H1 (cell line): ENCODE data around the gene CLEC16A. TPM values are rescaled to one million over a fixed set of nuclear protein-coding genes. Genes with fewer than 3 reads are reported as not detected.
A peak's percentile ranks its signal among the peaks of the same experiment; 100 is the strongest.

Experiments
- CTCF ChIA-PET: fragments of 300-600 bp; sonication (Branson Sonifier 250); formaldehyde crosslinking; loops from one replicate; lab custom pipeline; 2021; ENCODE audit not compliant: partially characterized antibody; lab: Charles Lee
- POLR2A ChIA-PET: fragments of 300-600 bp; sonication (Branson Sonifier 250); formaldehyde crosslinking; loops from one replicate; lab custom pipeline; 2021; ENCODE audit warnings: inconsistent platforms; ENCODE audit not compliant: partially characterized antibody; lab: Charles Lee
- DNase-seq, 2 experiments: peaks; one replicate each; pipeline versions ENCODE4 v3.0.0 to v3.0.0-alpha.2; 2010 to 2022; ENCODE audit warnings: low spot score in 2 of 2, low read depth in 1 of 2, mixed read lengths in 1 of 2
- FAIRE-seq: peaks from 2 replicates; lab custom pipeline; 2011; peaks lifted over from hg19 to GRCh38; lab: Jason Lieb, UNC
- H2AFZ ChIP-seq: 2 replicates; pipeline ENCODE4 v1.8.1; 2012; ENCODE audit warnings: low read length, inconsistent platforms
- H2AK5ac ChIP-seq: 2 replicates; pipeline ENCODE4 v1.6.1; 2013; ENCODE audit warnings: low read depth, low read length
- H2BK120ac ChIP-seq: replicated peaks from 2 replicates; pipeline ENCODE3; 2013; ENCODE audit warnings: low read depth, low read length, inconsistent platforms
- H2BK12ac ChIP-seq: 2 replicates; pipeline ENCODE4 v1.6.1; 2013; ENCODE audit warnings: low read depth, low read length
- H2BK15ac ChIP-seq: 2 replicates; pipeline ENCODE4 v1.6.1; 2013; ENCODE audit warnings: low read length
- H2BK20ac ChIP-seq: 2 replicates; pipeline ENCODE4 v1.6.1; 2013; ENCODE audit warnings: low read length
- H2BK5ac ChIP-seq: 2 replicates; pipeline ENCODE4 v1.6.1; 2013; ENCODE audit warnings: low read depth, low read length
- H3K14ac ChIP-seq: 2 replicates; pipeline ENCODE4 v1.6.1; 2013; ENCODE audit warnings: inconsistent platforms; ENCODE audit not compliant: insufficient read length
- H3K18ac ChIP-seq: 2 replicates; pipeline ENCODE4 v1.6.1; 2013; ENCODE audit warnings: low read length; ENCODE audit errors: extremely low read depth
- H3K23ac ChIP-seq: 2 replicates; pipeline ENCODE4 v1.6.1; 2013; ENCODE audit warnings: inconsistent platforms; ENCODE audit not compliant: insufficient read length
- H3K23me2 ChIP-seq: 2 replicates; pipeline ENCODE4 v1.6.1; 2013; ENCODE audit warnings: low read depth, low read length
- H3K27ac ChIP-seq: 2 replicates; pipeline ENCODE4 v1.6.1; 2011; ENCODE audit warnings: low read depth, low read length, inconsistent platforms
- H3K27me3 ChIP-seq, 4 experiments: replicated peaks in 1 of 4; 1 replicate in 1 of 4; 2 replicates in 3 of 4; pipeline versions ENCODE4 v1.6.1 to v1.8.1; 2011 to 2013; ENCODE audit warnings: low read length in 3 of 4, mild to moderate bottlenecking in 3 of 4, inconsistent platforms in 2 of 4, mixed read lengths in 2 of 4, moderate library complexity in 1 of 4; ENCODE audit not compliant: control insufficient read depth in 3 of 4, insufficient read depth in 3 of 4; ENCODE audit errors: extremely low read depth in 1 of 4
- H3K36me3 ChIP-seq, 4 experiments: 2 replicates each; pipeline versions ENCODE4 v1.6.1 to v1.8.1; 2011 to 2013; ENCODE audit warnings: mild to moderate bottlenecking in 4 of 4, low read length in 3 of 4, moderate library complexity in 2 of 4, control low read depth in 1 of 4, inconsistent platforms in 1 of 4; ENCODE audit not compliant: insufficient read depth in 4 of 4, control insufficient read depth in 2 of 4
- H3K4ac ChIP-seq: replicated peaks from 2 replicates; pipeline ENCODE3; 2013; ENCODE audit warnings: low read length, low read depth, mixed read lengths, inconsistent platforms; ENCODE audit not compliant: insufficient read length
- H3K4me1 ChIP-seq, 4 experiments: replicated peaks in 1 of 4; 1 replicate in 1 of 4; 2 replicates in 3 of 4; pipeline versions ENCODE4 v1.6.1 to v1.8.1; 2011 to 2013; ENCODE audit warnings: low read length in 3 of 4, inconsistent platforms in 2 of 4, mixed read lengths in 1 of 4; ENCODE audit not compliant: insufficient read depth in 4 of 4, control insufficient read depth in 3 of 4
- H3K4me2 ChIP-seq, 2 experiments: 2 replicates each; pipeline versions ENCODE4 v1.6.1 to v1.8.1; 2011 to 2013; ENCODE audit warnings: low read depth in 2 of 2, low read length in 2 of 2, control low read depth in 1 of 2, inconsistent platforms in 1 of 2, mild to moderate bottlenecking in 1 of 2; ENCODE audit not compliant: insufficient read depth in 1 of 2
- H3K4me3 ChIP-seq, 4 experiments: fragments of 200-600, 300-600 bp in 1 of 4; sonication (generic), shearing (Covaris generic), sonication (Bioruptor Twin) in 1 of 4; 2 replicates each; pipeline versions ENCODE4 v1.5.1 to v1.8.1; 2011 to 2016; ENCODE audit warnings: low read length in 4 of 4, low read depth in 3 of 4, control low read depth in 2 of 4, inconsistent platforms in 2 of 4, mild to moderate bottlenecking in 2 of 4, mixed read lengths in 1 of 4, moderate library complexity in 1 of 4; ENCODE audit not compliant: insufficient read depth in 2 of 4; ENCODE audit errors: extremely low read depth in 1 of 4
- H3K56ac ChIP-seq: replicated peaks from 2 replicates; pipeline ENCODE3; 2013; ENCODE audit warnings: low read depth, mild to moderate bottlenecking, mixed read lengths, low read length, inconsistent platforms; ENCODE audit not compliant: insufficient read length
- H3K79me1 ChIP-seq: 2 replicates; pipeline ENCODE4 v1.6.1; 2013; ENCODE audit warnings: low read depth, low read length, control low read depth
- H3K79me2 ChIP-seq, 2 experiments: 2 replicates each; pipeline versions ENCODE4 v1.6.1 to v1.8.1; 2012 to 2013; ENCODE audit warnings: low read length in 2 of 2, mild to moderate bottlenecking in 2 of 2, inconsistent platforms in 1 of 2; ENCODE audit not compliant: insufficient read depth in 2 of 2, control insufficient read depth in 1 of 2
- H3K9ac ChIP-seq, 4 experiments: replicated peaks in 1 of 4; 1 replicate in 1 of 4; 2 replicates in 3 of 4; pipeline versions ENCODE4 v1.6.1 to v1.8.1; 2011 to 2013; ENCODE audit warnings: low read depth in 3 of 4, low read length in 3 of 4, control low read depth in 2 of 4, mild to moderate bottlenecking in 2 of 4, moderate library complexity in 2 of 4, inconsistent platforms in 1 of 4; ENCODE audit errors: extremely low read depth in 1 of 4
- H3K9me3 ChIP-seq, 2 experiments: 2 replicates each; pipeline versions ENCODE4 v1.6.1 to v1.8.1; 2012 to 2013; ENCODE audit warnings: mild to moderate bottlenecking in 2 of 2, moderate library complexity in 2 of 2, control low read depth in 1 of 2, inconsistent platforms in 1 of 2, low read depth in 1 of 2, low read length in 1 of 2, mixed read lengths in 1 of 2; ENCODE audit not compliant: insufficient read depth in 2 of 2
- H4K20me1 ChIP-seq, 2 experiments: replicated peaks in 1 of 2; 2 replicates each; pipeline versions ENCODE3 to v1.8.1; 2011 to 2013; ENCODE audit warnings: inconsistent platforms in 2 of 2, low read length in 2 of 2, mild to moderate bottlenecking in 1 of 2; ENCODE audit not compliant: insufficient read depth in 2 of 2, control insufficient read depth in 1 of 2
- H4K5ac ChIP-seq: 2 replicates; pipeline ENCODE4 v1.6.1; 2013; ENCODE audit warnings: low read length, low read depth, mixed read lengths, inconsistent platforms; ENCODE audit not compliant: insufficient read length
- H4K8ac ChIP-seq: 2 replicates; pipeline ENCODE4 v1.8.0; 2013; ENCODE audit warnings: mild to moderate bottlenecking, moderate library complexity, low read length, inconsistent platforms; ENCODE audit not compliant: insufficient read depth; ENCODE audit errors: extremely low read depth
- H4K91ac ChIP-seq: replicated peaks from 2 replicates; pipeline ENCODE3; 2013; ENCODE audit warnings: low read length, mixed read lengths, inconsistent platforms; ENCODE audit not compliant: insufficient read length
- MAFK ChIP-seq: IDR thresholded peaks from 2 replicates; pipeline ENCODE4 v1.6.1; 2012; ENCODE audit warnings: low read depth, mild to moderate bottlenecking, improper control_type of control experiment, low read length
- WGBS, 2 experiments: shearing (Covaris generic) in 1 of 2; methylation state at CpG; one replicate each; pipeline versions ENCODE4 v1.1.6 to v1.1.7; 2013 to 2015; ENCODE audit warnings: low lambda C conversion rate in 2 of 2, mixed read lengths in 2 of 2, inconsistent platforms in 1 of 2, low coverage in 1 of 2, missing lambda C conversion rate in 1 of 2; ENCODE audit not compliant: insufficient replicate concordance in 2 of 2, insufficient coverage in 1 of 2, insufficient read length in 1 of 2; ENCODE audit errors: extremely low coverage in 1 of 2, missing lambda C conversion rate in 1 of 2; 5-methylcytosine and 5-hydroxymethylcytosine counted together
- polyA plus RNA-seq, 7 experiments: library from polyadenylated mRNA; depleted of rRNA in 3 of 7; stranded (reverse) in 5 of 7; unstranded in 2 of 7; fragments of >200 nt in 5 of 7; fragments of 200-250 nt in 2 of 7; gene quantifications; 1 replicate in 5 of 7; 2 replicates in 1 of 7; 4 replicates in 1 of 7; pipeline versions ENCODE4 v1.2.1 to v1.2.3, GENCODE V29; 2011 to 2013; ENCODE audit warnings: missing spikeins in 2 of 7, mixed read lengths in 2 of 7
- total RNA-seq: library from RNA; stranded (reverse); fragmentation: NEBNext Ultra II Directional; extraction: Animal tissue kit (Norgen Biotek cat#: 25700); gene quantifications from 2 replicates; pipeline ENCODE4 v1.2.1, GENCODE V29; 2021
- TF ChIP-seq, protein P1 (sequence below): IDR thresholded peaks from 2 replicates; pipeline ENCODE4 v1.6.1; 2012; ENCODE audit warnings: inconsistent platforms

The CLEC16A gene
- total and polyA plus RNA-seq, 2 of the 8 experiments (the other 6 are each of a cell fraction or from before 2014, with no cell fraction given) = 7.6 to 19.3 TPM

DNA sequence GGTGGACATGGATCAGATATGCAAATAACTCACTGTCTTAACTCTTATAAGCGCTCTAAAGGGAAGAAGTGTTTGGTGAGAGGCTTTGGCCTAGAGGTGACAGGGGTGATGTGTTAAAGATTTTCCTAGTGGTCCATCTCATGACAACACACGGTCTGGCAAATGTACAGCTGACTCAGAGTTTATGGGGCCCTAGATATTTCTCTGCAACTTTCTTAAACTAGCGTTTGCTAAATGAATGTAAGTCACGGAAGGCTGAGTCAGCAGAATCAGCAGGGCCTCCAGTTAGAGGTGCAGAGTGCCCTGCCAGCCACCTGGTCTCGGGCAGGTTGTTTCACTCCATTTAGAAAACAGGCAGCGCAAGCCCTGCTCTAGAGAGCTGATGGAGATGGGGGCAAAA is 40.1 kb downstream of the CLEC16A start:
- Histone ChIP-seq H3K14ac (no peak overlapping the region), H3K79me2 (no peaks in the 10 kb centered on the region), H3K4ac (no peak overlapping the region), H2AK5ac (no peak overlapping the region), H3K27ac (no peak overlapping the region), H4K20me1 (peaks cover 2 to 7% of the 10 kb centered on the region in 2 experiments), H2BK120ac (no peak overlapping the region), H2BK15ac (no peak overlapping the region), H3K23ac (no peak overlapping the region), H3K9me3 (no peaks in the 10 kb centered on the region), H3K9ac (no peak overlapping the region), H3K27me3 (no peaks in the 10 kb centered on the region), H3K4me1 (no peaks in the 10 kb centered on the region), H2BK12ac (no peak overlapping the region), H3K4me2 (no peak overlapping the region), H3K23me2 (no peaks in the 10 kb centered on the region), H2AFZ (no peak overlapping the region), H3K79me1 (no peaks in the 10 kb centered on the region), H2BK5ac (no peak overlapping the region), H3K4me3 (no peak overlapping the region), H4K8ac (no peak overlapping the region), H4K5ac (no peak overlapping the region), H2BK20ac (no peak overlapping the region), H3K36me3 (no peaks in the 10 kb centered on the region; a peak in 1 of 8 replicates), H4K91ac (no peak overlapping the region), H3K18ac (no peak overlapping the region), H3K56ac (no peak overlapping the region)
- CTCF ChIA-PET = interaction anchor here (0.7 to 6.2 kb wide), 11 partner anchors 14 to 402 kb away, joined by 3 to 67 read pairs (median 5); no protein-coding TSS in a partner anchor
- FAIRE-seq = no peak
- no peak for DNase-seq
- TF ChIP-seq, protein P1, sequence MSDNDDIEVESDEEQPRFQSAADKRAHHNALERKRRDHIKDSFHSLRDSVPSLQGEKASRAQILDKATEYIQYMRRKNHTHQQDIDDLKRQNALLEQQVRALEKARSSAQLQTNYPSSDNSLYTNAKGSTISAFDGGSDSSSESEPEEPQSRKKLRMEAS = no peak
- TF ChIP-seq MAFK = peak; percentile 80
- WGBS, 2 experiments = 85% methylated on average over 6 of the region's 6 CpGs; no CpG with 5 or more reads in 1 of the 2 experiments
- POLR2A ChIA-PET = no interaction called here
